ENCODE measurements around the gene TM9SF1. TPM values are rescaled to one million over a fixed set of nuclear protein-coding genes. Genes with fewer than 3 reads are reported as not detected.

TM9SF1 gene
- total and polyA plus RNA-seq, 2 experiments from 2014 or later = 12.6 to 27.5 TPM

GRCh38 chr14:24188251-24189058, 6.8 kb downstream of the TM9SF1 start, which contains the start of gene IPO4:
TSS of gene IPO4 (minus strand) at chr14:24188816. CDS start at chr14:24188787, 29 bp downstream.
- Histone ChIP-seq H2AFZ (peak within 1 kb of the TSS; percentile 88; the same call in 1 of the 2 replicates), H3K27me3 (ENCODE audit: insufficient read depth) (no peaks in the 10 kb centered on the region), H3K27ac (ENCODE audit: low read depth) (0 out of 2 replicates have a peak within 1 kb of the TSS, but pooled peaks have one; percentile 55), H3K79me2 (replicated peaks; ENCODE audit: insufficient read depth) (peaks cover 13% of the 10 kb centered on the region; the same call in 1 of the 2 replicates), H4K20me1 (replicated peaks; ENCODE audit: insufficient read depth) (peaks cover 6% of the 10 kb centered on the region), H3K36me3 (ENCODE audit: insufficient read depth) (no peaks in the 10 kb centered on the region; the same call in 1 of the 2 replicates), H3K9me2 (ENCODE audit: insufficient read depth) (no peaks in the 10 kb centered on the region), H3F3A (replicated peaks; ENCODE audit: low read depth) (no peaks in the 10 kb centered on the region; the same call in 1 of the 2 replicates), H3K4me1 (ENCODE audit: insufficient read depth) (peaks cover 10% of the 10 kb centered on the region), H3K4me3 (peak within 1 kb of the TSS; percentile 94), H3K4me2 (peak within 1 kb of the TSS; percentile 94)
- H3K9me3 Mint-ChIP-seq = no peaks in the 10 kb centered on the region; the same call in 2 of the 3 replicates
- H3K27me3 Mint-ChIP-seq (ENCODE audit: insufficient read depth, low read depth, poor library complexity) = peaks cover 19% of the 10 kb centered on the region
- H3K4me3 Mint-ChIP-seq = peak within 1 kb of the TSS; percentile 96
- no peak for TF ChIP-seq EZH2phosphoT487 (IDR thresholded peaks at IDR 0.05; ENCODE audit: unreplicated experiment)
- TF ChIP-seq POLR2AphosphoS5 (IDR thresholded peaks at IDR 0.05; ENCODE audit: low read depth) = peak; percentile 91
- TF ChIP-seq NANOG (IDR thresholded peaks at IDR 0.05; ENCODE audit: borderline replicate concordance) = no peak
- no peak for TF ChIP-seq ZNF114 (CRISPR knock-in tag; IDR thresholded peaks at IDR 0.05)
- TF ChIP-seq JUNB (IDR thresholded peaks at IDR 0.05; ENCODE audit: unreplicated experiment) = peak; percentile 48
- TF ChIP-seq CTCF (conservative IDR thresholded peaks at IDR 0.05; ENCODE audit: low read depth in 2 of 2) = no peak
- no peak for TF ChIP-seq ZNF462 (CRISPR knock-in tag; IDR thresholded peaks at IDR 0.05)
- peak; percentile 81 for TF ChIP-seq CREB1 (CRISPR knock-in tag; IDR thresholded peaks at IDR 0.05; ENCODE audit: low read depth)
- TF ChIP-seq ETS1 (IDR thresholded peaks at IDR 0.05) = peak; percentile 91
- TF ChIP-seq, protein P1, sequence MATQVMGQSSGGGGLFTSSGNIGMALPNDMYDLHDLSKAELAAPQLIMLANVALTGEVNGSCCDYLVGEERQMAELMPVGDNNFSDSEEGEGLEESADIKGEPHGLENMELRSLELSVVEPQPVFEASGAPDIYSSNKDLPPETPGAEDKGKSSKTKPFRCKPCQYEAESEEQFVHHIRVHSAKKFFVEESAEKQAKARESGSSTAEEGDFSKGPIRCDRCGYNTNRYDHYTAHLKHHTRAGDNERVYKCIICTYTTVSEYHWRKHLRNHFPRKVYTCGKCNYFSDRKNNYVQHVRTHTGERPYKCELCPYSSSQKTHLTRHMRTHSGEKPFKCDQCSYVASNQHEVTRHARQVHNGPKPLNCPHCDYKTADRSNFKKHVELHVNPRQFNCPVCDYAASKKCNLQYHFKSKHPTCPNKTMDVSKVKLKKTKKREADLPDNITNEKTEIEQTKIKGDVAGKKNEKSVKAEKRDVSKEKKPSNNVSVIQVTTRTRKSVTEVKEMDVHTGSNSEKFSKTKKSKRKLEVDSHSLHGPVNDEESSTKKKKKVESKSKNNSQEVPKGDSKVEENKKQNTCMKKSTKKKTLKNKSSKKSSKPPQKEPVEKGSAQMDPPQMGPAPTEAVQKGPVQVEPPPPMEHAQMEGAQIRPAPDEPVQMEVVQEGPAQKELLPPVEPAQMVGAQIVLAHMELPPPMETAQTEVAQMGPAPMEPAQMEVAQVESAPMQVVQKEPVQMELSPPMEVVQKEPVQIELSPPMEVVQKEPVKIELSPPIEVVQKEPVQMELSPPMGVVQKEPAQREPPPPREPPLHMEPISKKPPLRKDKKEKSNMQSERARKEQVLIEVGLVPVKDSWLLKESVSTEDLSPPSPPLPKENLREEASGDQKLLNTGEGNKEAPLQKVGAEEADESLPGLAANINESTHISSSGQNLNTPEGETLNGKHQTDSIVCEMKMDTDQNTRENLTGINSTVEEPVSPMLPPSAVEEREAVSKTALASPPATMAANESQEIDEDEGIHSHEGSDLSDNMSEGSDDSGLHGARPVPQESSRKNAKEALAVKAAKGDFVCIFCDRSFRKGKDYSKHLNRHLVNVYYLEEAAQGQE (IDR thresholded peaks at IDR 0.05; ENCODE audit: unreplicated experiment) = no peak
- no peak for TF ChIP-seq EZH2 (IDR thresholded peaks at IDR 0.05; ENCODE audit: low read depth, unreplicated experiment)
- peak; percentile 100 for DNase-seq (ENCODE audit: low spot score)
- peaks cover 17% of the 10 kb centered on the region for H3K4me1 Mint-ChIP-seq
- ATAC-seq = peak; percentile 92
- peak within 1 kb of the TSS; percentile 97 for H3K27ac Mint-ChIP-seq
- peaks cover 71% of the 10 kb centered on the region for H3K36me3 Mint-ChIP-seq (ENCODE audit: low read depth)

Measured in GM23338 (cell line).